PFSK-1 (cell line): ENCODE measurements around the gene SBSN.

Experiments used
- POLR2AphosphoS5 ChIP-seq: IDR thresholded peaks from 2 replicates; pipeline ENCODE4 v1.6.1; 2012; ENCODE audit warnings: low read depth, mild to moderate bottlenecking, control low read depth, low read length, moderate library complexity
- TAF1 ChIP-seq: IDR thresholded peaks from 2 replicates; pipeline ENCODE4 v1.6.1; 2012; ENCODE audit warnings: low read length, control low read depth, borderline replicate concordance; ENCODE audit not compliant: insufficient read depth
- TF ChIP-seq, protein P1 (sequence below), 2 experiments: IDR thresholded peaks; 2 replicates each; pipeline versions ENCODE4 v1.6.1 to v1.8.0; 2011 to 2012; ENCODE audit warnings: low read depth in 2 of 2, low read length in 2 of 2, control low read depth in 1 of 2, inconsistent platforms in 1 of 2, mild to moderate bottlenecking in 1 of 2, moderate library complexity in 1 of 2; ENCODE audit not compliant: insufficient read depth in 1 of 2

DNA sequence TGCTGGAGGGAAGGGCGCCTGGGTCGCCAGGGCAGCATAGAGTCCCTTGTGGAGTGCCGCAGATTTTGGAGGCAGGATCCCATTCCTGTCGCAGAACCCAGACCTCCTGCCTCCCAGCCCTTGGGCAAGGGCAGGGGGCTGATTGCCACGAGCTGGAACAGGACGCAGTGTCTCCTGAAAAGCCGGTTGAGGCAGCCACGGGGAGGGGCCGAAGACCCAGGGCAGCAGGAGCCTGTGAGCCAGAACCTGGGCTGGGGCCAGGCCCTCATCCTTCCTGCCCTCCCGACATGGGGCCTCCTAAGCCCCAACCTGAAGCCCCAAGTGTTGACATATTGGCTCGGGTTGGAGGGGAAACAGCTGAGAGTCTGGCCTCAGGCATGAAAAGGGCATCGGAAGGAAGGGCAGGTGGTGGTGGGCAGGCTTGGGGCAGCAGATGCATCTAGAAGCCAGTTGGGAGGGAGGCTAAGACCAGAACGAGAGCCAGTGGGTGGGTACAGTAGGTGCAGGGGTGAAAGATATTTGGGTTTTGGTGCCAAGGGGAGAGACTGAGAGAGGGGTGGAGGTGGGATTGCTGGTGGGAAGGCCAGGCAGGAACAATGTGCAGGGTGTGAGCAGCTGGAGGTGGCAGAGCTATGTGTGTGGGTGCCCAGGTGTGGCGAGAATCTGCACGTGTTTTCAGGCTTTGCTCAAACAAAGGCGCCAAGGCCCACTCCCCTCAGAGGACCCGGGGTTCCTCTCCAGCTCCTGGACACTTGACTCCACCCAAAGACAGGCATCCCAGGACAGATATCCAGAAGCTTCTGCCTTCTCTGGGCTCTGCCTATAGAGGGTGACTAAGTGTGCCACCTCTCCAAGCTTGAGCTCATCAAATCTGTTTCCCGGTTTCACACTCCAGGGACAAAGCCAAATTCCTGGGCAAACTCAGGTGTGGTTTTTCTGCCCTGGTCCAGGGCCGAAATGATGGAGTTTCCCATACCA lies 1.4 kb upstream of the SBSN start:
- TF ChIP-seq TAF1 (no peak), POLR2AphosphoS5 (no peak)
- TF ChIP-seq, protein P1, sequence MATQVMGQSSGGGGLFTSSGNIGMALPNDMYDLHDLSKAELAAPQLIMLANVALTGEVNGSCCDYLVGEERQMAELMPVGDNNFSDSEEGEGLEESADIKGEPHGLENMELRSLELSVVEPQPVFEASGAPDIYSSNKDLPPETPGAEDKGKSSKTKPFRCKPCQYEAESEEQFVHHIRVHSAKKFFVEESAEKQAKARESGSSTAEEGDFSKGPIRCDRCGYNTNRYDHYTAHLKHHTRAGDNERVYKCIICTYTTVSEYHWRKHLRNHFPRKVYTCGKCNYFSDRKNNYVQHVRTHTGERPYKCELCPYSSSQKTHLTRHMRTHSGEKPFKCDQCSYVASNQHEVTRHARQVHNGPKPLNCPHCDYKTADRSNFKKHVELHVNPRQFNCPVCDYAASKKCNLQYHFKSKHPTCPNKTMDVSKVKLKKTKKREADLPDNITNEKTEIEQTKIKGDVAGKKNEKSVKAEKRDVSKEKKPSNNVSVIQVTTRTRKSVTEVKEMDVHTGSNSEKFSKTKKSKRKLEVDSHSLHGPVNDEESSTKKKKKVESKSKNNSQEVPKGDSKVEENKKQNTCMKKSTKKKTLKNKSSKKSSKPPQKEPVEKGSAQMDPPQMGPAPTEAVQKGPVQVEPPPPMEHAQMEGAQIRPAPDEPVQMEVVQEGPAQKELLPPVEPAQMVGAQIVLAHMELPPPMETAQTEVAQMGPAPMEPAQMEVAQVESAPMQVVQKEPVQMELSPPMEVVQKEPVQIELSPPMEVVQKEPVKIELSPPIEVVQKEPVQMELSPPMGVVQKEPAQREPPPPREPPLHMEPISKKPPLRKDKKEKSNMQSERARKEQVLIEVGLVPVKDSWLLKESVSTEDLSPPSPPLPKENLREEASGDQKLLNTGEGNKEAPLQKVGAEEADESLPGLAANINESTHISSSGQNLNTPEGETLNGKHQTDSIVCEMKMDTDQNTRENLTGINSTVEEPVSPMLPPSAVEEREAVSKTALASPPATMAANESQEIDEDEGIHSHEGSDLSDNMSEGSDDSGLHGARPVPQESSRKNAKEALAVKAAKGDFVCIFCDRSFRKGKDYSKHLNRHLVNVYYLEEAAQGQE (IDR thresholded peaks at IDR 0.05; ENCODE audit: insufficient read depth in 1 of 2, low read depth in 2 of 2, low read length in 2 of 2), result no peak
